ENCODE data around the gene CSTPP1.

GRCh38 chr11:47121056-47121455 is 184.5 kb downstream of the CSTPP1 start:
- no peak for TF ChIP-seq CTCF (conservative IDR thresholded peaks at IDR 0.05)
- no peak for TF ChIP-seq EZH2 (IDR thresholded peaks at IDR 0.05; ENCODE audit: low read depth)
